ENCODE results near the gene NAGPA.

Gene NAGPA

DNA sequence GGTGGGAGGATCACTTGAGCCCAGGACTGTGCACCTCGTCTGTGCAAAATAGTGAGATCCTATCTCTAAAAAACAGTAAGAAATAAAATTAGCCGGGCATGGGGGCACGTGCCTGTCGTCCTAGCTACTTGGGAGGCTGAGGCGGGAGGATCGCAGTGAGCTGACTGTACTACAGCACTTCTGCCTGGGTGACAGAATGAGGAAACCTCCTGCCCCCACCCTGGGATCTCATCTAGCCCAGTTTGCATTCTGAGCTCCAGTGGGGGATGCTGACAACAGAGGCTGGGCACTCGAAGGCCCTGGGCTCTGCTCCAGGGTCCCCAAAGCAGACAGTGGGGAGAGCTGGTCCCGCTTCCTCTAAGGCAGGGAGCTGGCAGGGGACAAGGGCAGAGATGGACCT, 7.1 kb downstream of the NAGPA start:
- no peak for DNase-seq

DNA sequence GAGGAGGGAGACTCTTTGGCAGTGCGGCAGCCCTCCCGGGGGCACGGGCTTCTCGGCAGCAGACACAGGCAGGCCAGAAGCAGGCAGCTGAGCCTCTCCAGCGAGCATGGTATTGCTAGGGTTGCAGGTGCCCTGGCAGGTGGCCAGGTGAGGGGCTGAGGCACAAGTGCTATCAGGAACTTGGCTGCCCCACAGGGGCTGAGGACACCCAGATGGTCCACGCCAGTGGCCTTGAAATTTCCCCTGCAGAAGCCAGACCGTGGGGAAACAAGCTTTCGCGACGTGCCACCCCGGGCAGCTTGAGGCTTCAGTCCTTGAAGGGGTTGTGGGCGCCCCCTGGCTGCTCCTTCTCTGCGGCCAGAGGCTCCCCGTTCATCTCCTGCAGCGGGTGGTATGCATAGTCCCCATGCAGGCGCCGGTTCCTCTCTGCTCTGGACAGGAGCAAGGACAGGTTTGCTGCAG, 8.5 kb downstream of the NAGPA start:
- DNase-seq, result no peak

DNA sequence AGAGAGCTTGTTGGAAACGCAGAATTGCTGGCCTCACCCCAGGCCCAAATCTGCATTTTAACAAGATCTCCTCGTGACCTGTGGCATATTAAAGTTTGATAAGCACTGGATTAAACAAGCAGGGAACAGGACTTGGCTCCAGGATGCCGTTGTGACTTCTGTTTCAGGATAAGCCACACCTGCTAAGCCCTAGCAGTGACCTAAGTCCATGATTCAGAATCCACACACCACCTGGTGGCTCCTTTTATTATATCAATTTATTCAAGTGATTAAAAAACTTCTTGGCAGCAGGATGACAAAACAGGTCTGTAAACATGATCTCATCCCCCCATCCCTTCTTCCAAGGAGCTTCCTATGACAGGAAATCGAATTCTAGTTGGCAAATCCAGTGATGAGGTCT, 9.1 kb downstream of the NAGPA start:
- no peak for DNase-seq

DNA sequence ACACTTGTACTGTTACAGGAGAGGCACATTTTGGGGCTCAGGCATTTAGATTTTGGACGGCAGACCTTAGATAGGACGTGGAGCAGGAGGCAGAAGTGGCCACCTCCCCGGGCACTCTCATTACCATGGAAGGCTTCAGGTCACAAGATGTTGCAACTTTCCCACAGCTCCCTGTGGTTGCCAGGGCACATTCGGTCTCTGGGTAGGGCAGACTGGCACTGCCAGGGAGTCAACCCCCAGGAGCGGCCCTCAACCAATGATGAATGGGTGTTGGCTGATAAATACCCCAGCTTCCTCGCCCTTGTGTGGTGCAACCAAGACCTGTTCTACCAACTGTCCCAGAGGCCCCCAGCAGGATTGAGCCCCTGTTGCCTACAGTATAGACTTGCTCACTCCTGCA, 11.2 kb downstream of the NAGPA start:
- no peak for DNase-seq

DNA sequence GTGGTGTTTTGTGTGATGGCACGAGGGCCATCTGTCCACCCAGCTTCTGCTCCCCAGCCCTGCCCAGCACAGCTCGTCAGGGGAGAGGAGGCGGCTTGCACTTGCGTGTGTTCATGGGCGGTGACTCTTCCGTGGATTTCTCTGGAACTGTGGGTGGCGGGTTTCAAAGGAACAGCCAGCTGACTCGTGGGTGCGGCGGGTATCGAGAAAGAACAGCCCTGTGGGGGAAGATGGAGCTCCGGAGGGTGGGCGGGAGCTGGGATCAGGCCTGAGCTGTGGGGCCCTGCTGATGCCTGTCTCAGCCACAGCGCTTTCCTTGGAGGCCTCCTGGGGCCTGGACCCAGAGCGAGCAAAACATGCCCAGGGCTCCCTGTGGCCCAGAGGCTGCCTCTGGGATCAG, 13.2 kb downstream of the NAGPA start:
- no peak for DNase-seq

DNA sequence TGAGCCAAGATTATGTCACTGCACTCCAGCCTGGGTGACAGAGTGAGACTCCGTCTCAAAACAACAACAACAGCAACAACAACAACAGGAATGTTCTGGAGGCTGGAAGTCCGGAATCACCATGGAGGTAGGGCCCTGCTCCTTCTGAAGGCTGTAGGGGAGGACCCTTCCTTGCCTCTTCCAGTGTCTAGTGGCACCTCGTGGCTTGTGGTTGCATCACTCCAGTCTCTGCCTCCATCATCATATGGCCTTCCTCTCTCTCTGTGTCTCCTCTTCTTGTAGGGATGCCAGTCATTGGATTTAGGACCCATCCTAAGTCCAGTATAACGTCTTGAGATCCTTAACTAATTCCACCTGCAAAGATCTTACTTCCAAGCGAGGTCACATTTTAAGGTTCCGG, 14.0 kb downstream of the NAGPA start:
- DNase-seq, result no peak

DNA sequence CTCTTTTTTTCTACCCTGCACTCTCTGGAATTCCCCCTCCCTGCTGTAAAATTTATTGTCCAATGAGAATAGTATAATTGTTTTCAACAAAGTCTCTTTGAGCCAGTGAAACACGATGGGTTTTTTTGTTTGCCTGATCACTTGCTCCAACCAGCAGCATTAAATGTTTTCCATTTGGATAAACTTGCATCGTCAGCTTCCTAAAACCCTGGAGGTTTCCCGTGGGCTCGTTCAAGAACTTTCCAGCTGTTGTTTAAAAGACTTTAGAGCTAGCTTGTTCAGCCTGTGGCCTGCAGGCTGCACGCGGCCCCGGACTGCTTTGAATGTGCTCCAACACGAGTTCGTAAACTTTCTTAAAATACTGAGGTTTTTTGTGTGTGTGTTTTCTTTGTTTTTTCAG, 14.9 kb downstream of the NAGPA start:
- no peak for DNase-seq

DNA sequence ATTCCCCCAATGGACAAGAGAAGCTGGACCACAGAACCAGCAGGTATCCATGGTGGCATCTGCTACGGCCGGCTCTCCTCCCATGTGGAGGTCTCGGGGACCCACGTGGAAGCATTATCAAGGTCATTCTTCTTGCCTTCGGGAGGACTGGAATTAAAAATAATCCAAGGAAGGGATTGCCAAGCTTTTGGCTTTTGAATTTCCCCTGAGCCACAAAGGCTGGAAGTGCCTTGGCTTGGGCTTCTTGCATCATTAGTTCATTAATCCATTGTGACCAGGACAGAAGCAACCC, 16.1 kb downstream of the NAGPA start:
- DNase-seq, result no peak

DNA sequence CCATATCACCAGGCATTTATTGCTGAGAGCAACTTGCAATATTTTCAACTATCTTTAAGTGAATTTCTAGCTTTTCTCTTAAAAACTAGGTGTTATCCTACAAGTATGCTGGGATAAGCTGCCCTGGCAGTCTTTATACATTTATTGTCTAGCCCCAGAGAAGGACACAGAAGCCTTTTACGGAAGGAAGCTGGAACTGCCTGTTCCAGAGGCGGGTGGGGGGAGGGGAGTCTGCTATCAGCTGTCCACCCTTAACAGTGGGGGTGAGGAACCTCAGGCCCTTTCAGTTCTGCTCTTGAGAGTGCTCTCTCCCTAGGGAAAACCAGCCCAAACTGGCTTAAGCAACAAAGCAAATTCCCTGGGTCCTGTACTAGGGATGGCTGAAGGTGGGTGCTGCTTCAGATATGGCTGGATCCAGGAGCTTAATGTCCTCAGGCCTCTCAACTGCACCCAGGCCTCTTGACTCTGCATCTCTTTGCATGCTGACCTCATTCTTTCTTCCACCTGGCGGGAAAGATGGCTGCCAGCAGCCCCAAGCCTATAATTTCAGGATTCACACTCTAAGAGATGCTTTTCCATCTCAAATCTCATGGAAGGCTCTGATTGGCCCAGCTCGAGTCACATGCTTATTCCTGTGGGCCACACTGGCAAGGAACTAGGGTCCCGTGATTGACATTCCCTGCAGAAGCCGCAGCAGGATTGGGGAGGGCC, 16.6 kb downstream of the NAGPA start:
- no peak for DNase-seq

DNA sequence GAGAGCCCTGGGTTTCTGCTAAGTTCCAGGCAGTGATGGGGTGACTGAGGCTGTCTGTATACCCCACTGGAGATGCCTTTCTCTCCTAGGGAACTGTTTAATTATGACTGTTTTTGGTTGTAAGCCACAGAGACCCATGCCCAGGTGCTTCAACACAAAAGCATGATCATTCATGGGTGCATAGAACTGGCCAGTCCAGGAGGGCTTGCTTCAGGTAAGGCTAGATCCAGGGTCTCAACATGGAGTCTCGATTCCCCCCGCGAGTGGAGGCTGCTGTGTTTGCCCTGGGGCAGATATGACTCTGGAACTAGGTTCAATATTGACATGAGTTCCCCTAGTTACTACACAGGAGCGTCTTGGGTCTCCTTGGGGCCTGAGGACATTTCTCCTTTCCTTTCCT, 17.8 kb downstream of the NAGPA start:
- DNase-seq, result no peak

DNA sequence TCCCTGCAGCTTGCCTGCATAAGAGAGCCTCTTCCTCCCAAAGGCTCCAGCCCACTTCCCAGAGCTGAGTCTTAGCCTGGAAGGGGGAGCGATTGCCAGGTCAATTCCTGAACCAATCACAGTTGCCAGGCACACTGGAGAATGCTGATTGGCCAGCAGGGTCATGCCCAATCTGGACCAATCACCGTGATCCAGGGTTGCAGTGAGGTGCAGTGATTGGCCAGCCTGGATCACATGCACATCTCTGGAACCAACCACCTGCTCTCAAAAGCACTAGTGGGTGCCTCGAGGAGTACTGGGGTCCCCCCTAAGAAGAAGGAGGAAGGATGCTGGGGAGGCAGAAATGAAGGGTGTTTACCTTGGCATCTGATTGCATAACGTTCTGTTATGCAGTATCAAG, 18.4 kb downstream of the NAGPA start:
- DNase-seq, result no peak

DNA sequence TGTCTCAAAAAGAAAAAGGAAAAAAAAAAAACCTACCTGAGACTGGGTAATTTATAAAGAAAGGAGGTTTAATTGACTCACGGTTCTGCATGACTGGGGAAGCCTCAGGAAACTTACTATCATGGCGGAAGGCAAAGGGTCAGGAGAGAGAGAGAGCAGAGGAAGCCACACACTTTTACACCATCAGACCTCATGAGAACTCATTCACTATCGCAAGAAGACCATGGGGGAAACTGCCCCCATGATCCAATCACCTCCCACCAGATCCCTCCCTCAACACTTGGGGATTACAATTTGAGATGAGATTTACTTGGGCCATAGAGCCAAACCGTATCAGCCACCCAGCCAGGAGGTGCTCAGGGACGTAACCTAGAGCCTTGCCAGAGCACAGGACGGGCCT, 20.8 kb downstream of the NAGPA start:
- no peak for DNase-seq

DNA sequence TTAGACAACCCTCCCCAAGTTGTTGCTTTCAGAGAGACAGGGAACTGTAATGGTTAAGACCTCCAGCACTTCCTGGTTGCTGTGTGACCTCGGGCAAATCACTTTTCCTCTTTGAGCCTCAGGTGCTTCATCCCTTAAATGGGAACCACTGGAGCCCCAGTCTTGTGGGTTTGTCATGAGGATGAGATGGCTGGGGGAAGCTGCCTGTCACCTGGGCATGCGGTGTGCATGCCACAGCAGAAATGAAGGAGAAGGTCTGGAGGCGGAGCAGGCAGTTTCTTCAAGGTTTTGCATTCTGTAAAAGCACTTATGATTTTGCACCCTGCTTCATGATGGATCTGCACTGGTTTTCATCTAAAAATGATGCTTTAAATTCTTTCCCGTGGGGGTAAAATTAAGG, 22.1 kb downstream of the NAGPA start:
- DNase-seq, result no peak

DNA sequence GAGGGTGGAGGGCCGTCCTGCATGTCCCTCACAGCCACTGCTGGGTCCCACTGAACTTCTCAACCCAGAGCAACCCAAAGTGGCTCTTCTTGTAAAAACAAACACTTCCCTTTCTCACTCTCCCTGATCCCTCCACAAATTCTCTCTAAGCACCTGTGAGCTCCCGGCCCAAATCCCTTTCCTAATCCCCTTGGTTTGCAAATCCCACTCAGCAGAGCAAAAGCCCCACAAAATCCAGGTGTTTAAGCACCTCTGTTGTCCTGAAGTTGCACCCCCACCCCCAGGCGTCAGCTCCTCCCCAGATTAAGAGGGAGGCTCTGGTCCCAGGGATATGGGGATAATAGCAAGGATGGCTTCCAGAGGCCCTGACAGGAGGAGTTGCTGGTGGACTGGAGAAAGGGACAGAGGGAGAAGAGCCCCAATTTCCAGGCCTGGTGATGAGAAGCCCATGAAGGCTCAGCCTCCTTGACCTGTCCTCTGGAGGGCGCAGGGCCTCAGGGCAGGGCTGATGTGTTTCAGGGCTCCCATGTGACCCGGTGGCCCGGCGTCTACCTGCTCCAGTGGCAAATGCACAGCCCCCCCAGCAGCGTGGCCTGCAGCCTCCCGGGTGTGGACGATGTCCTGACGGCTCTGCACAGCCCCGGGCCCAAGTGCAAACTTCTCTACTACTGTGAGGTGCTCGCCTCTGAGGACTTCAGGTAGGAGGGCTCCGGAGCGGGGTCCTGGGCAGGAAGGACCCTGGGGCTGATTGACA, 23.0 kb downstream of the NAGPA start:
- no peak for DNase-seq

DNA sequence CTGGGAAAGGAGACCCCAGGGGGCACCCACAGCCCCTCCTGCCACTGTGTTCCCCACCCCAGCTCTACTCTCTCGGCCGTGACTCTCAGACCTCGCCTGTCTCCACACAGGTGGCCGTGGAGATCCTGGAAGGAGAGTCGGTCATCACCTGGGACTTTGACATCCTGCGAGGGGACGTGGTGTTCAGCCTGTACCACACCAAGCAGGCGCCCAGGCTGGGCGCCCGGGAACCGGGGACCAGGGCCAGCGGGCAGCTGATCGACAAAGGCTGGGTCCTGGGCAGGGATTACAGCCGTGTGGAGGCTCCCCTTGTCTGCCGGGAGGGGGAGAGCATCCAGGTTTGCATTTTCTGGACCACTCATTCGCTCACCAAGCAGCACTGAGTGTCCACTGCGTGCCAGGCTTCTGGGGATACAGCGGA, 25.4 kb downstream of the NAGPA start:
- no peak for DNase-seq

DNA sequence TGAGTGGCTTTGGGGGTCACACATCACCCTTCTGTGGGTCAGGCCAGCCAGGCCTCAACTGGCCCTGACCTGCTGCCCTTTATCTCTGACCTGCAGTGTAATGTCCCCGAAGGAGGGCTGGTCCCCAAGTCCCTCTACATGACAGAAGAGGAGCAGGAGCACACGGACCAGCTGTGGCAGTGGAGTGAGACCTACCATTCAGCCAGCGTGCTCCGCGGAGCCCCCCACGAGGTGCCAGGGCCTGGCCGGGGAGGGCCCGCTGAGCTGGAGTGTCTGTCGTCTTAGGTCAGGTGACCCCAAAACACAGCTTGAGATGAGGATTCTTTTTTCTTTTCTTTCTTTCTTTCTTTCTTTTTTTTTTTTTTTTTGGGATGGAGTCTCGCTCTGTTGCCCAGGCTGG, 26.5 kb downstream of the NAGPA start:
- DNase-seq, result no peak

DNA sequence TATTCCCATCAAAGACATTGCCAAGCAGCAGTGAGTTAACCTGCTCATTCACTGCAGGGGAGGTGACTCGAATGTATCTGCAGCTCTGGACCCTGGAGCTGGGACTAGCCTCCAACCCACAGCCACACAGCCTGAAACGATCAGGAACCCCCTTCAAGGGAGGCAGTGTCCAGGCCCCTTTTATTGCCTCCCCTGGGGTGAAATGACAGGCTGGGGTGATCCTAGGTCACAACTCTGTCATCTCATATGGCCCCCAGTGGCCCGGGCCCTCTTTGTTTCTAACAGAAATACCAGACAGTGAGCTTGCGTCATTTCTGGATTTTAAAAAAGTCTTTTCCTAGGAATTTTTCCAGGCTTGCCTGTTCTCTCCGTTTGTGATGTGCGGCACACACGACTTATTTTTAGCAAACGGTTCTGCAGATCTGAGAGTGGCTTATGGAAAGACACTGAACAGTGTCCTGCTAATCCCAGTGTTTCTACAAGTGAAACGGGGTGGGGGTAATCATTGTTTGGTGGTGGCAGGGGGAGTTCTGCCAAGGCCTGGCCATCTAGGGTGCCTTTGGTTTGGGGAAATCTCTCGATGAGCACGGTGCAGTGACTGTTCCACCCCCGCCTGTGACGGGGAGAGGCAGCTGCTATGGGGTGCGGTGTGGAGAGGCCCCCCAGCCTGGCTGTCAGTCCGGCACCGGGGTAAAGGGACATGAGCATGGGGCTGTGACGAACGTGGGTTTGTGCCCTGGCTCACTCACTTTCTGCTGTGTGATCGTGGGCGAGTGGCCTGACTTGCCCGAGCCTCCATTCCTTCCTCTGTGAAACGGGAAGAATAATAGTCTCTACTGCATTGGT, 27.2 kb downstream of the NAGPA start:
- DNase-seq, result no peak

DNA sequence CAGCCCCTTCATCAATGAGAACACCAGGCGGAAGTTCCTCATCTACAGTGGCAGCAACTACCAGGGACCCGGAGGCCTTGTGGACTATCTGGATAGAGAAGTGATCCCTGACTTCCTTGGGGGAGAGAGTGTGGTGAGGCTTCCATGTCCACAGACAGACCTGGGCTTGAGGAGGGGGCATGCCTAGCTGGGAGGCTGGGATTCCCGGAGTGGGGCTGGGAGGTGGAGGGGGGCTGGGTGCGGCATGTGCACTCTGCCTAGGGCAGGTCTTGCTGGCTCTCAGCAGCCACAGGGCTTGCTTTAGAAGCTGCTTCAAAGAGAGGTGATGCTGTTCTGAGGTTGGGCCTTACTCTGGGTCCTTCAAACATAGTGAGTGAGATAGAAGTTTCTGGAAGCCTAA, 27.8 kb downstream of the NAGPA start:
- DNase-seq, result no peak

DNA sequence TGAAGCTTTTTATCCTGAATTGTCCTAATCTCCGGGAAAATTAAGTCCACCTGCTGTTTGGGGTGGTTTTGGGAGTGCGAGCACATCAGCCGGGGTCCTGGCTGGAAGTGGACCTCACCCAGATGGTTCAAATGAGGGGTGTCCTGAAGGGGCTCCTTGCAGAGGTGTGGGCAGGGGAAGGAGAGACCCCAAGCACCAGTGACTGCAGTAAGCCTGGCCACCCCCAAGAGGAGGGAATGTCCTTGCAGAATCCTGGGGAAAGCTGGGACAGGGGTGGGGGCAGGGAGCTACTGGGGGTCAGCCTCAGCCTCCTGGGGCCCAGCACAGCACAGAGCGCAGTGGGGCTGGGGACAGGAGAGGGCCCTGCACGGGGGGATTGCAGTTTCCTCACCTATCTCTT, 29.4 kb downstream of the NAGPA start:
- DNase-seq, result no peak

DNA sequence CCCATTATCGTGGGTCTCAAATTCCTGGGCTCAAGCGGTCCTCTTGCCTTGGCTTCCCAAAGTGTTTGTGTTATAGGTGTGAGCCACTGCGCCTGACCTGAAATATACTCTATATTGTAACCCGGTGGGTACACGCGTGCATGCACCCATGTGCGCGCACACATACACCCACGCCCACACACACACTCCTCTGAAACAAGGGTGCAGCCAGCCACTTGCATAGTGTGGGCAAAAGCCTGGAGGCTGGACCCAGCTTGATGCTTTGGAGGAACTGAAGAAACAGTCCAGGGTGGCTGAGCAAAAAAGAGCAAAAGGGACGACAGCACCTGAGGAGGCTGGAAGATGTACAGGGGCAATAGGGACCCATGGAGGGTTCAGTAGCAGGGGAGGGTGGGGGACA, 29.9 kb downstream of the NAGPA start:
- DNase-seq, result no peak

DNA sequence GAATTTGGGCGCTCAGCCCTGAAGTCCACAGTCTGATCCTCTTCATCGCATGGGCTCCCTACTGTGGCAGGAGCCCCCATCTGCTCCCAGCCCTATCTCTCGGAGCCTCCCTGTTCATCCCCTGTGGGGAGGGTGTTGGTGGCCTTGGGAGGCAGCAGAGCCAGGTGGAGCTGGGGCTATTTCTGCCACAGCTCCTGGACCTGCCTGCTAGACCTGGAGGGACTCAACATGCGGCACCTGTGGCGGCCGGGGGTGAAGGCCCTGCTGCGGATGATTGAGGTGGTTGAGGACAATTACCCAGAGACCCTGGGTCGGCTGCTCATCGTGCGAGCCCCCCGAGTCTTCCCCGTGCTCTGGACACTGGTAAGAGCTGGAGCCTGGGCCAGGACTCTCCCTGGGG, 30.5 kb downstream of the NAGPA start:
- DNase-seq, result no peak

DNA sequence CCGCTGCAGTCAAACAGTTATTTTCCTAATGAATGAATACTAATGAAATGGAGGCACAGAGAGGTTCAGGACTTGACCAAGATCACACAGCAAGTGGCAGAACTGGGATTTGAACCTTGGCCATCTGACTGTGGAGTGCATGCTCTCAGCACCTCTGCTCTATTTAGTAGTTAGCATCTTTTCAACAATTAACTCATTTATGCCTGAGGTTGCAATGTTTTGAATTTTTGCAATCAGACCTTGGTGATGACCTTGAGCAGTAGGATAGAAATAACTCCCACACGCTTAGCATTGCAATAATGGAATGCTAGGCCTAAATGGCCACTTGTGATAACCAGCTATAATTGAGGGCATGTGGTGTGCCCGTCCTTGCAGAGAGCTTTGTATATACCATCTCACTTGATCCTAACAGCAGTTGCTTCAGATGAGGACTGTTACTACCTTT, 31.0 kb downstream of the NAGPA start:
- DNase-seq, result no peak

DNA sequence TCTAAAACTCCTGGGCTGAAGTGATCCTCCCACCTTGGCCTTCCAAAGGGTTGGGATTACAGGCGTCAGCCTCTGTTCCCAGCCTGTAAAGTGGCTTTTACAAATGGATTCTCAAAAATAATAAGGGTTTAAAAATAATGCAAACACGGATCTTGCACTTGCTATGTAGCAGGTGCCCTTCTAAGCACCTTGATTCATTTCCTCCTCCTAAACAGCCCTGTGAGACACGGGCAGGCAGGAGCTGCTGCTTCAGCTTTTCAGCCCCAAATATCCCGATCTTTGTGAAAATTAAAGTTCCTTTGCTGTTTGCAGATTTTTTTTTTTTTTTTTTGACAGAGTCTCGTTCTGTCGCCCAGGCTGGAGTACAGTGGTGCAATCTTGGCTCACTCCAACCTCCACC, 31.7 kb downstream of the NAGPA start:
- DNase-seq, result no peak

DNA sequence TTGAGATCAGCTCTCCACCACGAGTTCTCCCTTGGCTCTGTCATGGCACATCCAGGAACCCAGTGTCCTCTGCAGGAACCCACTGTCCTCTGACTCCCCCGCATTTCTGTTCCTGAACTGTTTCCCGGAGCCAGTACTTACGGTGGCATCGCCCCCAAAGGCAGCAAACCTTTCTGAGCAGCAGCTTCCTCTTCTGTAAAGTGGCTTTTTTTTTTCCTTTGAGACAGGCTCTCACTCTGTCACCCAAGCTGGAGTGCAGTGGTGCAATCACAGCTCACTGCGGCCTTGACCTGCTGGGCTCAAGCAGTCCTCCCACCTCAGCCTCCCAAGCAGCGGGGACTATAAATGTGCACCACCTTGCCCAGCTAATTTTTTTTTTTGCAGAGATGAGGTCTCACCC, 32.2 kb downstream of the NAGPA start:
- no peak for DNase-seq
